IMR-90 (cell line): ENCODE measurements around the gene TM4SF4. TPM values are rescaled to one million over a fixed set of nuclear protein-coding genes. Genes with fewer than 3 reads are reported as not detected.
A peak's percentile ranks its signal among the peaks of the same experiment; 100 is the strongest.

Experiments used
- ATAC-seq: fragments of 200-7000 bp; cut with Tn5 transposase; 2 replicates; pipeline ENCODE4 v1.9.1; 2020; ENCODE audit warnings: low read depth, mild to moderate bottlenecking, moderate library complexity
- BruUV-seq: library from RNA; stranded (reverse); fragments of 400-500 nt; replicated peaks from 2 replicates; lab custom pipeline; 2021; lab: Mats Ljungman, UMichigan
- CTCF ChIA-PET: fragments of 300-600 bp; formaldehyde crosslinking; extraction: SDS; loops from one replicate; lab custom pipeline; 2021; ENCODE audit warnings: antibody characterized with exemption; lab: Yijun Ruan, JAX
- POLR2A ChIA-PET: fragments of 300-600 bp; sonication (Branson Sonifier 250); formaldehyde crosslinking; loops from one replicate; lab custom pipeline; 2022; ENCODE audit warnings: antibody characterized with exemption; ENCODE audit not compliant: unreplicated experiment; lab: Charles Lee
- DNase-seq: peaks from one replicate; pipeline ENCODE4 v3.0.0; 2013
- H2AFZ ChIP-seq: replicated peaks from 2 replicates; pipeline ENCODE3; 2013; ENCODE audit warnings: low read length, mild to moderate bottlenecking; ENCODE audit not compliant: poor library complexity
- H2AK5ac ChIP-seq: 2 replicates; pipeline ENCODE4 v1.6.1; 2013; ENCODE audit warnings: low read depth, low read length, inconsistent platforms
- H2AK9ac ChIP-seq: replicated peaks from 2 replicates; pipeline ENCODE3; 2013; ENCODE audit warnings: mild to moderate bottlenecking, low read depth, low read length, moderate library complexity; ENCODE audit not compliant: poor library complexity
- H2BK120ac ChIP-seq: 2 replicates; pipeline ENCODE4 v1.6.1; 2013; ENCODE audit warnings: low read depth, low read length, inconsistent platforms
- H2BK15ac ChIP-seq: 3 replicates; pipeline ENCODE4 v1.6.1; 2013; ENCODE audit warnings: low read depth, low read length, inconsistent platforms
- H2BK20ac ChIP-seq: 2 replicates; pipeline ENCODE4 v1.6.1; 2013; ENCODE audit warnings: low read depth, mild to moderate bottlenecking, inconsistent platforms, low read length, moderate library complexity
- H2BK5ac ChIP-seq: 2 replicates; pipeline ENCODE4 v1.6.1; 2013; ENCODE audit warnings: mild to moderate bottlenecking, low read depth, low read length, inconsistent platforms; ENCODE audit not compliant: poor library complexity, severe bottlenecking
- H3K14ac ChIP-seq: replicated peaks from 2 replicates; pipeline ENCODE4 v1.6.1; 2013; ENCODE audit warnings: low read depth, low read length, inconsistent platforms
- H3K18ac ChIP-seq: 2 replicates; pipeline ENCODE4 v1.6.1; 2013; ENCODE audit warnings: low read depth, low read length, control low read depth
- H3K23ac ChIP-seq: 2 replicates; pipeline ENCODE4 v1.6.1; 2013; ENCODE audit warnings: low read depth, low read length, inconsistent platforms
- H3K27ac ChIP-seq: 2 replicates; pipeline ENCODE4 v1.5.1; 2013; ENCODE audit warnings: mild to moderate bottlenecking, control low read depth, low read length; ENCODE audit not compliant: insufficient read depth
- H3K27me3 ChIP-seq: 2 replicates; pipeline ENCODE4 v1.6.1; 2013; ENCODE audit warnings: low read length; ENCODE audit not compliant: control insufficient read depth, insufficient read depth
- H3K36me3 ChIP-seq: 2 replicates; pipeline ENCODE4 v1.6.1; 2013; ENCODE audit warnings: low read length, mixed read lengths; ENCODE audit not compliant: control insufficient read depth, insufficient read depth
- H3K4ac ChIP-seq: 2 replicates; pipeline ENCODE4 v1.6.1; 2013; ENCODE audit warnings: low read depth, low read length, inconsistent platforms
- H3K4me1 ChIP-seq: 2 replicates; pipeline ENCODE4 v1.6.1; 2013; ENCODE audit warnings: low read length, mixed read lengths; ENCODE audit not compliant: control insufficient read depth, insufficient read depth
- H3K4me2 ChIP-seq: 2 replicates; pipeline ENCODE4 v1.6.1; 2013; ENCODE audit warnings: low read depth, mild to moderate bottlenecking, control low read depth, low read length, moderate library complexity
- H3K4me3 ChIP-seq: 2 replicates; pipeline ENCODE4 v1.5.1; 2013; ENCODE audit warnings: low read depth, mild to moderate bottlenecking, control low read depth, low read length, moderate library complexity; ENCODE audit not compliant: insufficient read depth
- H3K56ac ChIP-seq: 2 replicates; pipeline ENCODE4 v1.6.1; 2013; ENCODE audit warnings: low read length, inconsistent platforms; ENCODE audit not compliant: insufficient read depth; ENCODE audit errors: extremely low read depth
- H3K79me1 ChIP-seq, 2 experiments: 2 replicates each; pipeline ENCODE4 v1.6.1; 2013; ENCODE audit warnings: low read length in 2 of 2, inconsistent platforms in 1 of 2, low read depth in 1 of 2
- H3K9ac ChIP-seq: 2 replicates; pipeline ENCODE4 v1.6.1; 2013; ENCODE audit warnings: low read depth, low read length, control low read depth
- H3K9me1 ChIP-seq: 2 replicates; pipeline ENCODE4 v1.6.1; 2013; ENCODE audit warnings: low read length, inconsistent platforms; ENCODE audit not compliant: insufficient read depth
- H3K9me3 ChIP-seq: 2 replicates; pipeline ENCODE4 v1.6.1; 2013; ENCODE audit warnings: low read length; ENCODE audit not compliant: control insufficient read depth, insufficient read depth
- H4K20me1 ChIP-seq: 2 replicates; pipeline ENCODE4 v1.6.1; 2013; ENCODE audit warnings: low read length, inconsistent platforms; ENCODE audit not compliant: insufficient read depth
- H4K5ac ChIP-seq: 2 replicates; pipeline ENCODE4 v1.6.1; 2013; ENCODE audit warnings: mild to moderate bottlenecking, low read depth, low read length, control low read depth
- H4K8ac ChIP-seq, 2 experiments: 2 replicates each; pipeline ENCODE4 v1.6.1; 2013; ENCODE audit warnings: low read depth in 2 of 2, low read length in 2 of 2, control low read depth in 1 of 2, inconsistent platforms in 1 of 2
- H4K91ac ChIP-seq: 2 replicates; pipeline ENCODE4 v1.6.1; 2013; ENCODE audit warnings: low read depth, low read length, inconsistent platforms; ENCODE audit not compliant: insufficient read depth
- CEBPB ChIP-seq: IDR thresholded peaks from 2 replicates; pipeline ENCODE4 v1.6.1; 2012; ENCODE audit warnings: low read depth, low read length, improper control_type of control experiment
- CHD1 ChIP-seq: IDR thresholded peaks from 2 replicates; pipeline ENCODE4 v1.6.1; 2012; ENCODE audit warnings: low read depth, low read length, improper control_type of control experiment
- CTCF ChIP-seq: conservative IDR thresholded peaks from 2 replicates; pipeline ENCODE4 v1.5.1; 2012; ENCODE audit warnings: mild to moderate bottlenecking, low read depth, low read length, improper control_type of control experiment
- ELK1 ChIP-seq: fragments of 150-350 bp; IDR thresholded peaks from 2 replicates; pipeline ENCODE4 v1.6.1; 2016; ENCODE audit warnings: low read depth, mild to moderate bottlenecking, low read length, moderate library complexity, borderline replicate concordance
- FOS ChIP-seq: fragments of 150-350 bp; IDR thresholded peaks from 2 replicates; pipeline ENCODE4 v1.6.1; 2016; ENCODE audit warnings: low read depth, low read length
- MAFK ChIP-seq: IDR thresholded peaks from 2 replicates; pipeline ENCODE4 v1.6.1; 2012; ENCODE audit warnings: low read depth, low read length, improper control_type of control experiment
- MAZ ChIP-seq: IDR thresholded peaks from 2 replicates; pipeline ENCODE4 v1.6.1; 2012; ENCODE audit warnings: low read depth, mild to moderate bottlenecking, low read length, improper control_type of control experiment, moderate library complexity, borderline replicate concordance
- MXI1 ChIP-seq: IDR thresholded peaks from 2 replicates; pipeline ENCODE4 v1.6.1; 2012; ENCODE audit warnings: low read depth, mild to moderate bottlenecking, low read length, moderate library complexity, borderline replicate concordance
- NFE2L2 ChIP-seq: fragments of 150-350 bp; IDR thresholded peaks from 2 replicates; pipeline ENCODE4 v1.6.1; 2016; ENCODE audit warnings: low read depth, mild to moderate bottlenecking, low read length
- RCOR1 ChIP-seq: IDR thresholded peaks from 2 replicates; pipeline ENCODE4 v1.6.1; 2012; ENCODE audit warnings: mild to moderate bottlenecking, low read length, improper control_type of control experiment; ENCODE audit not compliant: insufficient replicate concordance
- RFX5 ChIP-seq: IDR thresholded peaks from 2 replicates; pipeline ENCODE4 v1.8.0; 2012; ENCODE audit warnings: low read depth, mild to moderate bottlenecking, low read length, moderate library complexity
- SMC3 ChIP-seq: fragments of 150-350 bp; IDR thresholded peaks from 2 replicates; pipeline ENCODE4 v1.6.1; 2016; ENCODE audit warnings: low read depth, mild to moderate bottlenecking, antibody characterized with exemption, low read length, moderate library complexity
- USF2 ChIP-seq: fragments of 150-350 bp; IDR thresholded peaks from 2 replicates; pipeline ENCODE4 v1.6.1; 2017; ENCODE audit warnings: mild to moderate bottlenecking, antibody characterized with exemption, low read length, low read depth
- WGBS, 2 experiments: methylation state at CpG; one replicate each; pipeline versions ENCODE4 v1.1.5 to v1.1.7; 2013; ENCODE audit warnings: missing lambda C conversion rate in 2 of 2; ENCODE audit not compliant: insufficient read length in 1 of 2; ENCODE audit errors: extremely low coverage in 2 of 2; 5-methylcytosine and 5-hydroxymethylcytosine counted together
- dilution Hi-C: fragments of 300-500 bp; cut with HindIII; formaldehyde crosslinking; loops from one replicate; pipeline ENCODE4 v1.14.3; 2018; ENCODE audit warnings: low sequenced_read_pairs; ENCODE audit not compliant: unreplicated experiment
- in situ Hi-C: fragments of 300-500 bp; cut with MboI; formaldehyde crosslinking; loops from 3 replicates; pipeline ENCODE4 v1.14.3; 2019; ENCODE audit warnings: low sequenced_read_pairs, inconsistent platforms, mixed read lengths
- intact Hi-C: fragments of 100-400 bp; cut with micrococcal nuclease; formaldehyde crosslinking; loops from 2 replicates; pipeline ENCODE4 v1.10.0; 2022
- polyA plus RNA-seq, 3 experiments: library from polyadenylated mRNA; depleted of rRNA; stranded (reverse); fragments of >200 nt; gene quantifications; 2 replicates each; pipeline ENCODE4 v1.2.3, GENCODE V29; 2012; ENCODE audit warnings: low replicate concordance in 1 of 3
- total RNA-seq: library from RNA; depleted of rRNA; stranded (reverse); fragments of >200 nt; gene quantifications from 2 replicates; pipeline ENCODE4 v1.2.3, GENCODE V29; 2012

The TM4SF4 gene
- total and polyA plus RNA-seq, 2 of the 4 experiments (the other 2 are of a cell fraction), result 0.60 to 1.6 TPM

- dilution Hi-C loops, result no loop called here
- peak overlapping the region; percentile 70 for H3K14ac ChIP-seq
- TF ChIP-seq CHD1 (no peak), CTCF (no peak), NFE2L2 (no peak), RFX5 (no peak), MXI1 (no peak), SMC3 (no peak), CEBPB (0 out of 2 replicates have a peak, but pooled peaks have one; percentile 20), FOS (peak; percentile 47; the same call in 1 of the 2 replicates), RCOR1 (no peak), MAFK (peak; percentile 8; the same call in 1 of the 2 replicates), USF2 (no peak), MAZ (no peak), ELK1 (no peak)
Observed at GRCh38 chr3:149442851-149443544, 31.5 kb upstream of the TM4SF4 start.

More at GRCh38 chr3:149442851-149443544, 31.5 kb upstream of the TM4SF4 start:
- peak; percentile 89 for DNase-seq
- H3K9me1 ChIP-seq, result peaks cover 8% of the 10 kb centered on the region; the same call in 1 of the 2 replicates
- peaks cover 0 to 6% of the 10 kb centered on the region in 2 experiments; a peak in 2 of 4 replicates for H3K79me1 ChIP-seq
- no peak overlapping the region for H3K9ac ChIP-seq
- H3K36me3 ChIP-seq, result no peaks in the 10 kb centered on the region
- intact Hi-C loops, result loop anchor here (5.0 kb wide), 1 partner anchor 36 kb away; no protein-coding TSS in a partner anchor
- no peak overlapping the region for H2AFZ ChIP-seq
- peak overlapping the region; percentile 68; the same call in 1 of the 2 replicates for H3K56ac ChIP-seq
- no peaks in the 10 kb centered on the region for H3K27me3 ChIP-seq
- H3K9me3 ChIP-seq, result no peaks in the 10 kb centered on the region
- H2BK15ac ChIP-seq, result peak overlapping the region; percentile 95; the same call in 1 of the 3 replicates
- H3K4me3 ChIP-seq, result no peak overlapping the region
- H3K4me1 ChIP-seq, result peaks cover 10% of the 10 kb centered on the region
- WGBS, 2 experiments, result 60% methylated on average over 2 of the region's 4 CpGs; no CpG with 5 or more reads in 1 of the 2 experiments
- H4K8ac ChIP-seq, result peak overlapping the region in 1 of 2 experiments; percentile 89; a peak in 2 of 4 replicates
- ChIA-PET POLR2A (no interaction called here), CTCF (no interaction called here)
- H2AK9ac ChIP-seq, result no peak overlapping the region
- peak overlapping the region; percentile 91 for H2BK20ac ChIP-seq
- peak overlapping the region; percentile 98 for H2BK5ac ChIP-seq
- H3K27ac ChIP-seq, result peak overlapping the region; percentile 65
- H4K20me1 ChIP-seq, result no peaks in the 10 kb centered on the region
- H3K18ac ChIP-seq, result peak overlapping the region; percentile 94; the same call in 1 of the 2 replicates
- H3K4me2 ChIP-seq, result peak overlapping the region; percentile 39; the same call in 1 of the 2 replicates
- H3K23ac ChIP-seq, result peak overlapping the region; percentile 44; the same call in 1 of the 2 replicates
- H2BK120ac ChIP-seq, result peak overlapping the region; percentile 80
- H2AK5ac ChIP-seq, result peak overlapping the region; percentile 92; the same call in 1 of the 2 replicates
- peak overlapping the region; percentile 57; the same call in 1 of the 2 replicates for H4K91ac ChIP-seq
- BruUV-seq, result no TSS peak
- ATAC-seq, result peak; percentile 81
- peak overlapping the region; percentile 85; the same call in 1 of the 2 replicates for H4K5ac ChIP-seq
- in situ Hi-C loops, result no loop called here
- H3K4ac ChIP-seq, result peak overlapping the region; percentile 87; the same call in 1 of the 2 replicates
